Trophoblast cell (in vitro differentiated cells and primary cell): ENCODE data around the gene COL1A1.

ENCODE experiments used
- DNase-seq, 2 donors: peaks; one replicate each; pipeline ENCODE4 v3.0.0-alpha.2; 2016
- H2AFZ ChIP-seq: 2 replicates; pipeline ENCODE4 v1.6.1; 2013; ENCODE audit warnings: low read length, moderate library complexity, mild to moderate bottlenecking; ENCODE audit not compliant: insufficient read depth, poor library complexity
- H2AK5ac ChIP-seq: 2 replicates; pipeline ENCODE4 v1.6.1; 2013; ENCODE audit warnings: mild to moderate bottlenecking, low read length
- H2BK120ac ChIP-seq: 2 replicates; pipeline ENCODE4 v1.6.1; 2013; ENCODE audit warnings: low read length, mild to moderate bottlenecking, moderate library complexity; ENCODE audit not compliant: insufficient read depth, poor library complexity
- H2BK12ac ChIP-seq: 2 replicates; pipeline ENCODE4 v1.6.1; 2013; ENCODE audit warnings: mild to moderate bottlenecking, low read length, moderate library complexity
- H2BK5ac ChIP-seq: 2 replicates; pipeline ENCODE4 v1.6.1; 2013; ENCODE audit warnings: low read length, low read depth, moderate library complexity, mild to moderate bottlenecking; ENCODE audit not compliant: poor library complexity
- H3K14ac ChIP-seq: 2 replicates; pipeline ENCODE4 v1.6.1; 2013; ENCODE audit warnings: mild to moderate bottlenecking, low read length
- H3K18ac ChIP-seq: 2 replicates; pipeline ENCODE4 v1.6.1; 2013; ENCODE audit warnings: mild to moderate bottlenecking, low read length
- H3K23ac ChIP-seq: 2 replicates; pipeline ENCODE4 v1.6.1; 2013; ENCODE audit warnings: low read length
- H3K27ac ChIP-seq: 2 replicates; pipeline ENCODE4 v1.5.1; 2013; ENCODE audit warnings: low read depth, mild to moderate bottlenecking, inconsistent platforms, low read length, moderate library complexity
- H3K27me3 ChIP-seq: 2 replicates; pipeline ENCODE4 v1.6.1; 2013; ENCODE audit warnings: inconsistent platforms, mild to moderate bottlenecking, low read length, moderate library complexity; ENCODE audit not compliant: insufficient read depth
- H3K36me3 ChIP-seq, 2 experiments: 1 replicate in 1 of 2; 2 replicates in 1 of 2; pipeline ENCODE4 v1.6.1; 2013; ENCODE audit warnings: low read length in 2 of 2, mild to moderate bottlenecking in 2 of 2, moderate library complexity in 1 of 2; ENCODE audit not compliant: insufficient read depth in 2 of 2, control insufficient read depth in 1 of 2
- H3K4ac ChIP-seq: 2 replicates; pipeline ENCODE4 v1.6.1; 2013; ENCODE audit warnings: low read depth, mild to moderate bottlenecking, low read length, moderate library complexity
- H3K4me1 ChIP-seq, 2 experiments: 1 replicate in 1 of 2; 2 replicates in 1 of 2; pipeline ENCODE4 v1.6.1; 2013; ENCODE audit warnings: low read length in 2 of 2, mild to moderate bottlenecking in 2 of 2, moderate library complexity in 1 of 2; ENCODE audit not compliant: insufficient read depth in 2 of 2, control insufficient read depth in 1 of 2
- H3K4me2 ChIP-seq: 2 replicates; pipeline ENCODE4 v1.6.1; 2013; ENCODE audit warnings: inconsistent platforms, mild to moderate bottlenecking, low read length, moderate library complexity
- H3K4me3 ChIP-seq: 2 replicates; pipeline ENCODE4 v1.5.1; 2013; ENCODE audit warnings: mild to moderate bottlenecking, low read depth, low read length, inconsistent platforms
- H3K79me1 ChIP-seq: one replicate; pipeline ENCODE4 v1.6.1; 2013; ENCODE audit warnings: low read length
- H3K79me2 ChIP-seq: 2 replicates; pipeline ENCODE4 v1.6.1; 2013; ENCODE audit warnings: low read length, mild to moderate bottlenecking; ENCODE audit not compliant: control insufficient read depth, insufficient read depth, poor library complexity
- H3K9ac ChIP-seq: 2 replicates; pipeline ENCODE4 v1.6.1; 2013; ENCODE audit warnings: mild to moderate bottlenecking, low read length
- H3K9me3 ChIP-seq: 2 replicates; pipeline ENCODE4 v1.6.1; 2013; ENCODE audit warnings: low read depth, mild to moderate bottlenecking, control low read depth, inconsistent platforms, low read length; ENCODE audit not compliant: insufficient read depth
- H4K12ac ChIP-seq: 2 replicates; pipeline ENCODE4 v1.6.1; 2013; ENCODE audit warnings: low read depth, mild to moderate bottlenecking, low read length, moderate library complexity
- H4K8ac ChIP-seq: 2 replicates; pipeline ENCODE4 v1.6.1; 2013; ENCODE audit warnings: low read depth, mild to moderate bottlenecking, low read length, moderate library complexity
- H4K91ac ChIP-seq: one replicate; pipeline ENCODE4 v1.6.1; 2013; ENCODE audit warnings: low read depth, mild to moderate bottlenecking, low read length, moderate library complexity
- WGBS: extraction: QIAGEN DNeasy Blood & Tissue Kit; methylation state at CpG from one replicate; pipeline ENCODE4 v1.1.7; 2013; ENCODE audit warnings: missing lambda C conversion rate; ENCODE audit not compliant: insufficient read length, insufficient coverage; ENCODE audit errors: extremely low coverage; 5-methylcytosine and 5-hydroxymethylcytosine counted together

Gene COL1A1

DNA sequence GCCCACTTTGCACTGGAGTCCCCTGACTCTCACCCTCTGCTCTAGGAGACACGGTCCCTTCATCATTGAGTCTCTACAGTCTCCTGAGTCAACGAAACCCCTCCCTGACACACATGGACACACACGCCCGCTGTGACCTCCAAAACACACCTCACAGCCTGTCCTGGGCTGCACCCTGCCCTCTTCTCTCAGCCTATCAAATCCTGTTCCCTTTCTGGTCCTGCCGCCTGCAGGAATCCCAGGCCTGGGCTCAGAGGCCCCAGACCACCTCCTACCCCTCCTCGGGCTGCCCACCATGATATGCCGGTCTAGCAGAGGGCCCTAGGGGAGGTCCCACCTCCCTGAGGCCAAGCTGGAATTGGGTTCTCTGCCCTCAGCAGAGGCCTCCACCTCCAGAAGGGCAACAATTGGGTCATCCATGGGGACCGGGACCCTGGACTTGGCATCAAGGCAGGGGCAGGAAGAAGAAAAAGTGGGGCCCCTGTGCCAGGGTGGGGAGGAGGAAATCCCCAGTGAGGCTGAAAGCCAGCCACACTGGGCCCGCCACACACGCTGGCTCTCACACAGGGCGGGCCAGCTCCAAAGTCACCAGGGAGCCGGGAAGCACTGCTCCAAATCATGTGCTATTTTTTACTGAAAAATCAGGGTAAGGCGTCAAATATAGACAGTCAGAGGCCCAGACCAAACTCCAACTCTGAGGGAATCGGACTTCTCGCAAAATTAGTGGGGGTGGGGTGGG lies 54.3 kb downstream of the COL1A1 start:
- Histone ChIP-seq H3K4ac (peak overlapping the region; percentile 12), H3K9ac (no peak overlapping the region), H2AFZ (no peak overlapping the region), H3K27me3 (no peaks in the 10 kb centered on the region), H2BK5ac (no peak overlapping the region), H3K4me3 (no peak overlapping the region), H3K27ac (no peak overlapping the region), H2BK120ac (no peak overlapping the region), H3K36me3 (peaks cover 42 to 47% of the 10 kb centered on the region in 2 experiments), H2BK12ac (no peak overlapping the region), H3K14ac (no peak overlapping the region), H3K23ac (no peak overlapping the region), H3K18ac (no peak overlapping the region), H3K4me2 (no peak overlapping the region), H3K4me1 (peaks cover 11 to 24% of the 10 kb centered on the region in 2 experiments), H4K8ac (no peak overlapping the region), H3K79me2 (peaks cover 17% of the 10 kb centered on the region), H3K79me1 (peaks cover 19% of the 10 kb centered on the region), H2AK5ac (no peak overlapping the region), H4K91ac (no peak overlapping the region), H4K12ac (no peak overlapping the region), H3K9me3 (no peaks in the 10 kb centered on the region)
- no peak for DNase-seq
- no CpG with 5 or more reads among the region's 15 CpGs for WGBS

DNA sequence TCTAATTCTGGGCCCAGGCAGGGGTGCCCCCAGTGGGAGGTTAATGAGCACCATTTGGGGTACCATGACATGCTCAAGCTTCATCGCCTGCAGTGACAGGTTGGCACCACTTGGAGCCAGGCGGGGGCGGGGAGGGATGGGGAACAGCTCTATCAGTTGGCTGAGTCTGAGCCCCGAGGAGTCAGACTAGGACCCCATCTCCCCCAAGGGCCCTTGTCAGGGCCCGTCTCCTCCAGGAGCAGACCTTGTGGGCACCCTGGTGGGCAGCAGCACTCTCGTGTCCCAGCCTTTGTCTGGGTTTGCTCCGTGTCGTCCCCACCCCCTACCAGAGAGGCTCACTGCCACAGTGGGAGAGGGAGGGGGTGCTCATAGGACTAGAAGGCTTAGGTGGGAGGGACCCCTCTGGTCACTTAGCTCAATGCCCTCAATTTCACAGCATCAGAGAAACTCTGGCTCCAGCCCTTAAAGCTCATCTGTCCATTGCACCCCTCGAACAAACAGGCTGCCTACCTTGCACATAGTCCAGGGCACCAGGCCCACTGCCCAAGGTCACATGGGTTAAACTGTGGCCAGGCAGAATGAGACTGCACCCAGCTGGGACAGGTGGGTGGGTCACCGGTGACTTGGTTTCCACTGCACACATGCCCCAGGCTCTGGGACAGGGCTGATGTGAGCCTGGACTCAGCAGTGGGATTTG lies 55.1 kb downstream of the COL1A1 start:
- Histone ChIP-seq H4K12ac (no peak overlapping the region), H3K79me1 (peaks cover 16% of the 10 kb centered on the region), H3K9me3 (no peaks in the 10 kb centered on the region), H3K27me3 (no peaks in the 10 kb centered on the region), H3K23ac (no peak overlapping the region), H3K4me3 (no peak overlapping the region), H3K9ac (no peak overlapping the region), H3K36me3 (peaks cover 47 to 52% of the 10 kb centered on the region in 2 experiments), H3K79me2 (peaks cover 16% of the 10 kb centered on the region), H3K27ac (no peak overlapping the region), H2AFZ (no peak overlapping the region), H2BK5ac (no peak overlapping the region), H2BK120ac (no peak overlapping the region), H4K91ac (no peak overlapping the region), H4K8ac (no peak overlapping the region), H3K4me2 (no peak overlapping the region), H2BK12ac (no peak overlapping the region), H3K4me1 (peaks cover 7 to 22% of the 10 kb centered on the region in 2 experiments), H2AK5ac (no peak overlapping the region), H3K18ac (no peak overlapping the region), H3K14ac (no peak overlapping the region), H3K4ac (no peak overlapping the region)
- DNase-seq: no peak
- WGBS: no CpG with 5 or more reads among the region's 10 CpGs

DNA sequence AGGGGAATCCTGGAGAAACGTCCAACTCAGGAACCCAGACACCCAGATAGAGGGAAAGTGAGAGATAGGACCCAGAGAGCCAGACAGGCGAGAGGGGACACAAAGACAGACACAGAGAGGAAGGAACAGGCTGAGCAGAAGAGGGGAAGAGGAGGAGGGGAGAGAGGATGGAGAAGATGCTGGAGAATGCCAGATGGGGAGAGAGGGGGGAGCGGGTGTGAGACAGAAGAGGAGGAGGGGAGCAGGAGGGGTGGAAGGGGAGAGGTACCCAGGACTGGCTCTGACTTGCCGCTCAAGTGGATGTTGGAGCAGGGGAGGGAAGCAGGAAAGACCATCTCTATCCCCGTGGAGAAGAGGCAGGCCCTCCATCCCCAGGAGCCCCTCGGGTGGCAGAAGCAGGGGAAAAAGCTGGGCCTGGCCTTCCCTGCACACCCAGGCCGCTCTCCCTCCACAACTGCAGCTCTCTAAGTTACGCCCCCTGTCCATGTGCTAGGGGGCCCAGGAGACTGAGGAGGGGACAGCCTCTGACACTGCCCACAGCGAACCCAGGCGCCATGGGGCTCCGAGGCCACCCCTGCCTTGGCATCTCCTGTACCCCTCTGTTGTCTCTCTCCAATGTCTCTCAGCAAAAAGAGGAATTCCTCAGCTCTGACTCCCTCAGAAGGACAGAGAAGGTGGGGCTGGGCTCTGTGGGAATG lies 55.8 kb downstream of the COL1A1 start:
- Histone ChIP-seq H2BK12ac (no peak overlapping the region), H3K79me1 (peaks cover 11% of the 10 kb centered on the region)
- WGBS: no CpG with 5 or more reads among the region's 11 CpGs

DNA sequence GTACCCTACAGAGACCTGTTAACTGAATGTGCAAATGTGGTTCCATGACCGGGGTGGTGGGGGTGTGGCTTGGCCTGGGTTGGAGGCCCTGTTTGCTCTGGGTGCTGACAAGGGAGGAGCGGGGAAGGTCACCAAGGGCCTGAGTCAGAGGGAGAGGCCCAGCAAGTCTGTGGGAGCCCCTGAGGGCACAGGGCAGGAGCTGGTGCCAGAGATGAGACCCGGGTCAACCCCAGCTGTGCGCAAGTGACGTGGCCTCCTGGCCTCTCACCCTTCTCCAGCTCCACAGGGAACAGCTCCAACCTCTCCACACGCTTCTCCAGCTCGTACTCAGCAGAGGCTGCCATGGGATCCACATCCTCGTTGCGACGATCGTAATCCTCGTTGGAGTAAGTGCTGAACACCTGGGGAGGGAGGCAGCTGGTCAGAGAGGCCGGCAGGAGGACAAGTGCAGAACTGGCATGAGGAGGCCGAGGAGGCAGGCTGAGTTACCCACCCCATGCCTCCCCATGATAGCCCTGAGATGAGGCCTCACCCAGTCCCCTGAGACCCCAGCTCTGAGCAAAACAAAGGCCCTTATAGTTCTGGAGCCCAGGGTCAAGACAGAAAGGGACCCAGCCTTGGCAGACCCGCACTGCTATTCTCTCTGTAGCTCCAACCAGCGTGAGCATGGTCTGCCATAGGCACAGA lies 56.4 kb downstream of the COL1A1 start:
- Histone ChIP-seq H3K9ac (no peak overlapping the region), H3K14ac (no peak overlapping the region), H2AK5ac (no peak overlapping the region), H3K27me3 (no peaks in the 10 kb centered on the region), H3K23ac (no peak overlapping the region), H3K9me3 (peaks cover 3% of the 10 kb centered on the region), H3K79me2 (peaks cover 10% of the 10 kb centered on the region), H3K4me2 (no peak overlapping the region), H2BK12ac (no peak overlapping the region), H3K27ac (no peak overlapping the region), H2AFZ (no peak overlapping the region), H4K8ac (no peak overlapping the region), H3K4ac (no peak overlapping the region), H3K36me3 (peaks cover 60 to 65% of the 10 kb centered on the region in 2 experiments), H4K91ac (no peak overlapping the region), H3K79me1 (peaks cover 9% of the 10 kb centered on the region), H2BK120ac (no peak overlapping the region), H2BK5ac (no peak overlapping the region), H3K4me3 (no peak overlapping the region), H3K18ac (no peak overlapping the region), H3K4me1 (peaks cover 5 to 23% of the 10 kb centered on the region in 2 experiments), H4K12ac (no peak overlapping the region)
- no CpG with 5 or more reads among the region's 16 CpGs for WGBS
- peak in 1 of 2 donors; percentile 33 for DNase-seq

More for the DNA sequence above, 55.8 kb downstream of the COL1A1 start:
- no peak for DNase-seq
- H3K27ac ChIP-seq: no peak overlapping the region
- H3K79me2 ChIP-seq: peaks cover 15% of the 10 kb centered on the region
- no peak overlapping the region for H2AFZ ChIP-seq
- no peak overlapping the region for H4K8ac ChIP-seq
- no peak overlapping the region for H2AK5ac ChIP-seq
- H3K27me3 ChIP-seq: no peaks in the 10 kb centered on the region
- H3K9me3 ChIP-seq: peaks cover 3% of the 10 kb centered on the region
- H3K4ac ChIP-seq: no peak overlapping the region
- no peak overlapping the region for H4K12ac ChIP-seq
- no peak overlapping the region for H2BK120ac ChIP-seq
- H4K91ac ChIP-seq: no peak overlapping the region
- H3K9ac ChIP-seq: no peak overlapping the region
- H3K4me3 ChIP-seq: no peak overlapping the region
- H3K36me3 ChIP-seq: peaks cover 53 to 59% of the 10 kb centered on the region in 2 experiments
- H3K18ac ChIP-seq: peak overlapping the region; percentile 15
- peaks cover 5 to 21% of the 10 kb centered on the region in 2 experiments for H3K4me1 ChIP-seq
- H3K14ac ChIP-seq: no peak overlapping the region
- no peak overlapping the region for H3K4me2 ChIP-seq
- no peak overlapping the region for H2BK5ac ChIP-seq
- H3K23ac ChIP-seq: no peak overlapping the region
